ENCODE data around the gene ACIN1.
A peak's percentile ranks its signal among the peaks of the same experiment; 100 is the strongest.
"Not testable (repeated sequence)": the region's sequence is repeated elsewhere in the genome, so short reads cannot be mapped to it uniquely, and the experiment has no call there.

ACIN1 gene

GRCh38 chr14:23125011-23125410, 30.1 kb upstream of the ACIN1 start:
- no peak for DNase-seq (ENCODE audit: low read depth in 2 of 2)

DNA sequence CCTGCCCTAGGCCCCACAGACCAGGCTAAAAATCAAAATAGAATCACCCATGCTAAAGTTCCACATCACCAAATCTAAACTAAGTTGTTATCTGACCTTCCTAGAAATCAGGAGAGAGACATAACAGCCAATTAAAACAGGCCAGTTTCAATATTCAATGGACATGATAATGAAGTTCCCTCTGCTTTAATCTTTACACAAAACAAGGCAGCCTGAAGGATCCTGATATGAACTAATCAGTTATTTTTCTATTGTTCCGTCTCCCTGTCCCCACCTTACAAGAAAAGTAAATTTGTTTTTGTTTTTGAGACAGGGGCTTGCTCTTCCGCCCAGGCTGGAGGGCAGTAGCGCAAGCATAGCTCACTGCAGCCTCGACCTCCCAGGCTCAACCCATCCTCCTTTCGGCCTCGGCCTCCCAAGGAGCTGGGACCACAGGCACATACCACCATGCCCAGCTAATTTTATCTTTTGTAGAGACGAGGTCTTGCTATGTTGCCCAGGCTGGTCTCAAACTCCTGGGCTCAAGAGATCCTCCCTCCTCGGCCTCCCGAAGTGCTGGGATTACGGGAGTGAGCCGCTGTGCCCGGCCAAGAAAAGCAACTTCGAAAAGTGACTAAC, 29.5 kb upstream of the ACIN1 start:
- no peak for DNase-seq (ENCODE audit: low read depth in 2 of 2)

DNA sequence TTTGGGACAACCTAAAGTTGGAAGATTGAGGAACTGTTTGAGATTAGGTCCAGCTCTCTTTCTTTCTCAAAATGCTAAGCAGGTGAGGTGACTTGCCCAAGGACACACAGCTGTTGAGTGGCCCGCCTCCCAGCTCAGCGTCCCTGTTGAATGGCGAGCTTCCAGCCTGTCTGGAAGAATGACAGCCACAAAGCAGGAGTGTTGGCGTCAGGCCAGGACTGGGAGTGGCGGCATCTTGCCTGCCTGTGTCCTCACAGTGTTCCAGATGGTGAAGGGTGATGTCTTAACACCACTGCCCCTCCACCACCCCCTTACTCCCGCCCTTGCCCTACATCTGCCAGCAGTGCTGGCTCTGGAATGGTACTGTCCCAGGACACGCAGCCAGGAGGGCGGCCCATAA, 28.5 kb upstream of the ACIN1 start:
- no peak for DNase-seq (ENCODE audit: low read depth in 2 of 2)

GRCh38 chr14:23122086-23122485, 27.1 kb upstream of the ACIN1 start:
- no peak for DNase-seq (ENCODE audit: low read depth in 2 of 2)

- no peak for DNase-seq (ENCODE audit: low read depth in 2 of 2)
These were observed 26.4 kb upstream of the ACIN1 start for GRCh38 chr14:23121361-23121771.

DNA sequence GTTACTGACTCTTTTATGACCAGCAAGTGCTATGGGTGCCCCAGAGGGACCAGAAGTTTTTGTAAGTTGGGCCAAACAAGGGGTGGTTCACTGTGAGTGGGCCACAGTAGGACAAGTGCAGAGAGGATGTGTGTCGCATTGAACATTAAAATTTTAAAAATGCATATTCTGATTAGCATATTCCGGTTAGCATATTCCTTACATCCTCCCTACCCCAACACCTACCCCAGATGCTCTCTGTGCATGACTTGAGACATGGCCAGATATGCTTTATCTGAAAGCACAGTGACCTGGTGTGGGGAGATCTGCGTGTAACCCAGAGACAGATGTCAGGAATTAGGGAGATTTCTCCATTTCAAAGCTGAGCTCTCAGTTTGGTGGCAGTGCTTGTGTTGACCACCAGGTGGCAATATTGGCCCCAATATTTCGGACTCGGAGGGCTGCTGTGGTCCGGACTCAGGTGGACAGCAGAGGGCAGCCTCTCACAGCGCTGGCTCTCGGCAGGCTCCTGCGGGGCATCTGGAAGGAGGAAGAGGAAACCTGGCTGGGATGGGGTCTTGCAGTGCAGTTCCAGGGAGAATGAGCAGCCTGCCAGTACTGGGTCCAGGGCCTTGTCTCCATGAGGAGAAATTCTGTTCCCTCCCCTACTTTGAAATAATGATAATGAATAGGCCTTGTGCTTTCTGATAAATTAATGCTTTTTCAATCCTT, 25.8 kb upstream of the ACIN1 start:
- peak; percentile 65 to 67 for DNase-seq (ENCODE audit: low read depth in 2 of 2)

DNA sequence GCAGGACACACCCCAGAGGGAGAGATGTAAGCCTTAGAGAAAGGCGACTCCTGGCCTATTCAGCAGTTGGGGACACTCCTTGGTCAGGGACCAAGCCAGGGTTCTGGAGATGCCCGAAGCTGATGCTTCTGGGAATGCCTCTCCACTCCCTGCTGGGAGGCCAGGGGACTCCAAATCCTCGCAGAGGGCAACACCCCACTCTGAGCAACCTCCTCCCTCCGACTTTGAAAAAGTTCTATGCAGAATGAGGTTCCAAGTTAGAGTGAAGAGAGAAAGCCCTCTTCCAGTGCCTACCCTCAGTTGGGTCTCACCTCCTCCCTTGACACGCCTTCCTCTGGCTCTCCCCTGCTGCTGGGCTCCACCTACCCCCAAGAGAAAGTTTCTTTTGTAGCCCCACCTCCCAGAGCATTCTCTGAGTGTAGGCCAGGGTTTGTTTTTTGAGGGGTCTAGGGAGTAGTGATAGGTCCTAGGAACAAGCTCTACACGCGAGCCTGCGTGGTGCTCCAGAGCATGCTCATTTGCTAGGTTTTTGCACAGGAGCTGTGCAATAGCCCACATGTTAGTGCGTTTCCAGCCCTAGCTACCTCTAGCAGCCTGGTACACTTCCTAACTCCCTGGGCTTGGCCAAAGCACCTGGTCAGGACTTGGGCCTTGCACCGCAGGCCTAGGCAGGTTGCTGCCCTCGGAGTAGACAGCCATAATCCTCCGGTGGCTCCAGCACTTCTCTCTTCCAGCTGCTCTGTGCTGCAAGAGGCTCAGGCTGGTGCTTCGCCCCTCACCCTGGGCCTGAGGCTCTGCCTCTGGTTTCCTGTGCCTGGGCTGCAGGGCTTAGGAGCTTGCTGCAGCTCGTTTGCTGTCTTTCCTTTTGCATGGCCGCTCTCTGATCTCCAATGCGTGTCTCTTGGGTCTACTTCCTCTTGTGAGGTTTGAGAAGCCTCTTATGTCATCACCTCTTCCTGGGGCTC, 24.7 kb upstream of the ACIN1 start:
- DNase-seq (ENCODE audit: low read depth in 2 of 2): no peak

DNA sequence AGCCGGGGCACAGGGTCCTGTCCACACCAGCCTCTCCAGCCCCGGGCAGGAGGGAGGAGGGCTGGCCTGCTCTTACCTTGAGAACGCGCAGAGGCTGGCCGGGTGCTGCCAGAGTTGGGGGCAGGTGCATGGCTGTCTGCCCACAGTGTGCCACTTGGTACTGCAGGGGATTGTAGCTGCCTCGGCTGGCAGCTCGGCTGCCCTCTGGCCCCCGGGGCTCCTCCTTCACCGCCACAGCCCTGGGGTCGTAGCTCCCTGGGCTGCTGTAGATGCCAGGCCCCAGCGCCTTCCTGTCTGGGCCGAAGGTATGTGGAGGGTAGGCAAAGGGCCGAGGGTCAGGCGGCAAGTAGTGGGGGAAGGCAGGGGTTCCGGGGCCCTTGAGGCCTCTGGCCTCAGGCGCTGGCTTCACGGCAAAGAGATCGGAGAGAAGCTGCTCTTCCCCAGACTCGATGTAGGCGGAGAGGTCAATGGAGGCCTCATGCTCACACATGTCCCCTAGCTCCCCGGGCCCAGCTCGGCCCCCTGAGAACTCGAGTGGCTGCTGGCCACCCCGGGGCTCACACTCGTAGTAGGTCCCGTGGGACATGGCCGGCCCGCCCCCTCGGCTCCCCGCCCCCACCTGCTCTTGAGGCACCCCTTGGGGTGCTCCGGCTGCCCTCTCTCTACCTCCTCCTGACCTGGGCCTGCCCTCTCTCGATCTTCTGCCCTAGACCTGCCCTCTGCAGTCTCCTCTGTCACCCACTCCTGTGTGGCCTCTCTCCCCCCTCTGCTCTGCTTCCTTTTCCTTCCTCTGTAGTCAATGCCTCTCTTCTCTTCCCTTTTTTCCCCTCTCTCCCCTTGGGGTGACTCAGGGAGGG, 23.8 kb upstream of the ACIN1 start, which contains the start of gene CEBPE:
TSS of gene CEBPE (minus strand) at position 750 of the 857 bp plus-strand sequence. CDS start at position 586, 164 bp downstream.
- DNase-seq (ENCODE audit: low read depth in 2 of 2): no peak

DNA sequence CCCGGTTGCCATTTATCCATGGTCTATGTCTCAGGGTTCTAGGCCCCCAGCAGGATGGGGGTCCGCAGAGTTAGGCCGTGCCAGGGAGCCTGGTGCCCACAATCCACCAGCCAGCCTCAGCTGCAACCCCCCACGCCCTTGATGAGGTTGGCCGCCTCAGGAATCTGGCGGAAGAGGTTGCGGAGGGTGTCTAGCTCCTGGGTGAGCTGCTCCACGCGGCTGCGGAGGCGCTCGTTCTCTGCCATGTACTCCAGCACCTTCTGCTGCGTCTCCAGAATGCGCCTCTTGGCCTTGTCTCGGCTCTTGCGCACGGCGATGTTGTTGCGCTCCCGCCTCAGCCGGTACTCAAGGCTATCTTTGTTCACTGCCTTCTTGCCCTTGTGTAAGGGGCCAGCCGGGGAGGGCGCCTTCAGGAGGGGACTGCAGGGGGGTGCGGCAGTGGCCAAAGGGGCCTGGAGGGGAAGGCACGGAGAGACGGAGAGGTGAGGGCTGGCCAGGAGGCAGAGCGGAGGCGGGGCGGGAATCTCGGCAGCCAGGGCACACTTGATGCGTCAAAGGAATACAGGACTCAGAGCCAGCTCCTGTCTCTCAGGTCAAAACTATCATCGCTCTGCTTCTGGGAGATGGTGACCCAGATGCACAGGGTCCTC, 22.6 kb upstream of the ACIN1 start:
- DNase-seq (ENCODE audit: low read depth in 2 of 2): no peak

- no peak for DNase-seq (ENCODE audit: low read depth in 2 of 2)
These were observed 21.0 kb upstream of the ACIN1 start for GRCh38 chr14:23115918-23116317.

- DNase-seq (ENCODE audit: low read depth in 2 of 2): peak; percentile 79 to 80
These were observed 20.2 kb upstream of the ACIN1 start for GRCh38 chr14:23115039-23115731.

DNA sequence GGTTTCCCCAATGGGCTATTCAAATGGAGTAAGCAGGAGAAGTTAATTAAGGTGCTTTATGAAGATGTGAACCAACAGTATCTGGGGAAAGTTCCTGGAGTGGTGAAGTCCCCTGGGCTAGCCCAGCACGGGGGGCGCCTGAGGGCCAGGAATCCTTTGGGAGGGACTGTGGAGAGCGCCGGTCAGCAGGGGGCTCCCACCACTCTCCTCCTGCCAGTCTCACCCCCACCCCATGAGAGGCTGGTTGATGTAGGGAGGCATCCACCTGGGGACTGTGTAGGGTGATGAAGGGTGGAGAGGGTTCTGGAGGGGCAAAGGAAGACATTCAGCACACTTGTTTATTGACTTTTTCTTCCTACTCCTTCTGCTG, 19.7 kb upstream of the ACIN1 start:
- no peak for DNase-seq (ENCODE audit: low read depth in 2 of 2)

DNA sequence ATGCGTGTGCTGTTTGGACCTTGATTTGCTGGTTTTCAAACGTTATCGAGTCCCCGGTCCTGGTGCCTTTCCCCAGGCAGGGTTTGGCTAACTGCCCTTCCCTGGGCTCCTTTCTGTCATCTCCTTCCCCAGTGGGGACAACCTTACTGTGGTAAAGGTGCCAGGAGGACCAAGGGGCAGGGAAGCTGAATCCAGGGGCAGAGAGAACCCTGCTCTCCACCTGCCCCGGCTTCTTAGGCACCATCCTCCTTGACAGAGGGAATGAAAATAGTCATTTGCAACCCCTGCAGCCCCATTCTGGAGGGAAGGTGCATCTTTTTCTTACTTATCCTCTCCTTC, 19.2 kb upstream of the ACIN1 start:
- DNase-seq (ENCODE audit: low read depth in 2 of 2): no peak

GRCh38 chr14:23113431-23114119, 18.6 kb upstream of the ACIN1 start:
- no peak for DNase-seq (ENCODE audit: low read depth in 2 of 2)

DNA sequence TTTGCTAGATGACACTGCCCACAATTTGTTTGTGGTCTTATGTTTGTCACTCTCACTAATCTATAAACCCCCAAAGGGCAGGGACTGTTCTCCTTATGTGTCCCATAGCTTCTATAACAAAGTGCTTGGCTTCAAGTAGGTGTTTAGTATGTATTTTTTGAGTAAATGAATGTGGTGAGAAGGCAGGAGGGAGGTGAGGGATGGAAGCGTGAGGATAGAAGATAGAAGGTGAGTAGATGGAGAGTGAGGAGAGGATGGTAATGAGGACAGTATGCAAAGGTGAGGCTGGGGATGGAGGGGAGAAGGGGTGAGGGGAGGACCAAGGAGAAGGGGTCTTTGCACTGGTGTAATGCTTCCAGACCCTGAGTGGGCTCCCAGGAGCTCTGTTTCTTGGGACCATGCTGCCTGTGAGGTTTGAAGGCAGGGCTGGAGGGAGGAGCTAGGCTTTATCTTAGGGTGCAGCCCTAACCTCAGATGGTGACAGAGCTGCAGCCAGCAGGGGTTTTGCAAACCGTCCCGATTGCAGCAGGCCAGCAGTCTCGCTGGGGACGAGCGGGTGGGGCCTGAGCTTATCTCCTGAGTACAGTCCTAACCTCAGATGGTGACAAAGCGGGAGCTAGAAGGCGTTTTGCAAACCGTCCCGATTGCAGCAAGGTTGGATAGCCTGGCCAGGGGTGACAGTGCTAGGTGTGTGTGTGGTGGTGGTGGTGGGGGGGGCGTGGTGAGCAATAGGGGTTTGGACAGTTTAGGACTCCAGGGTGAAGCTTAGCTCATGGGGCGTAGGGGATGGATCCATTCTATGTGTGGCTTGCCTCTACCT, 17.6 kb upstream of the ACIN1 start:
- no peak for DNase-seq (ENCODE audit: low read depth in 2 of 2)

DNA sequence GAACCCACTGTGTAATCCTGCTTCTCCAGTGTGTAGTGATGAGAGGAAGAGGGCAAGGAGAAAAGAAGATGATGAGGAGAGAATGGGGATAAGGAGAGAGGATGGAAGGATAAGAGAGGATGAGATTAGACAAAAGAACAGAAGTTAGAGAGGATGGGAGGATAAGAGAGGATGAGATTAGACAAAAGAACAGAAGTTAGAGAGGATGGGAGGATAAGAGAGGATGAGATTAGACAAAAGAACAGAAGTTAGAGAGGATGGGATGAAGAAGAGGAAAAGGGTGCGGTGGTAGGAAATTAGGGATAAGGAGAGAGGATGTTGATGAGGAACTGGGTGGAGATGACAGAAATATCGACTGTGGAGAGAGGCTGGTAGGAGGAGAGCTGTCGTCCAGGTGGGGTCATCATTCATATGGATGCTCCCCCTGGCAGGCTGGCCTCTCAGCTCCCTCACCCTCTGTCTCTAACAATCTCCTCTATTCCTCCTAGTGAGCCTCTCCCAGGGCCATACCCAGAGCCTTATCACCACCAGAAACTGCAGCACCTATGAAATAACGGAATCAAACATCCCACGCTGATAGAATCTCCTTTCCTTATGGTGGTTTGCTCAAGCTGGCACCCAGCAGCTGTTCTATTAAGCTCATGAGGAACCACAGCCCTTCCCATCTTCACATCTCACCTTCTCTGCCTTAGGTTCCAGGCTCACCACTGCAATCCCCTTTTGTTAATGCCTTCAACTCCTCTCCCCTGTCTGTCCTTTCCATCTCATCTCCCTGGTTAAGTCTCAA, 15.8 kb upstream of the ACIN1 start:
- no peak for DNase-seq (ENCODE audit: low read depth in 2 of 2)

DNA sequence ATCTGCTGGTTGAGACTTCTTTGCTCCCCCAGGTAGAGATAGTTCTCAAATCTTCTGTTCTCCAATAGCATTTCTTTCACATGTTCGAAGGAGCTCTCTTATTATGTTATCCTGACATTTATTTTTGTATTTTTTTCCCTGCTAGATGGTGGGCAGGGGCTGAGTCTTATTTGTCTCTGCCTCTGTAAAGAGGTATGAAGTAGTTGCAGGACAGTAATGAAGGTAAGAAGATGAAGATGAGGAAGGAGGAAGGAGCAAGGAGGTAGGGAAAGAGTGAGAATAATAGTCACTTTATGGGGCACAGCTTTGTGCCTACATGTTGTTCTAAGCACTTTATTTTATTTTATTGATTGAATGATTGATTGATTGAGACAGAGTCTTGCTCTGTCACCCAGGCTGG, 14.8 kb upstream of the ACIN1 start:
- no peak for DNase-seq (ENCODE audit: low read depth in 2 of 2)

GRCh38 chr14:23108169-23108568, 13.2 kb upstream of the ACIN1 start:
- not testable (repeated sequence) for DNase-seq (ENCODE audit: low read depth in 2 of 2)
